ENCODE measurements around the gene THRSP.
"Not testable (repeated sequence)": the region's sequence is repeated elsewhere in the genome, so short reads cannot be mapped to it uniquely, and the experiment has no call there.

The THRSP gene

DNA sequence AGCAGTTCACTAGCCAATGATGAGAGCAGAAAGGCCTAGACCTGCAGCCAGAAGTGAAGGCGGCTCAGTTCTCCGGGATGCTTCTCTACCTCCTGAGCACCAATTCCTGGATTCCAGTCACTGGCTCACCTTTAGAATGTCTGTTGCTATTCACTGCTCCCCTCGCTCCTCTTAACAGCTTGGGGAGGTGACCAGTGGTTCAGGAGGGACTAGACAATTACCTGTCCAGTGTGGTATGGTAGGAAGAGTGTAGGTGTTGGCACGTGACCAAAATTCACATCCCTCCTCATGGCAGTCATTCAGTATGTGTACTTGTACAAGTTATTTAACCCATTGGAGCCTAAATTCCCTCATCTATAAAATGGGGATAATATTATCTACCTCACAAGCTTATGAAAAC is 4.0 kb downstream of the THRSP start:
- no peak for DNase-seq

DNA sequence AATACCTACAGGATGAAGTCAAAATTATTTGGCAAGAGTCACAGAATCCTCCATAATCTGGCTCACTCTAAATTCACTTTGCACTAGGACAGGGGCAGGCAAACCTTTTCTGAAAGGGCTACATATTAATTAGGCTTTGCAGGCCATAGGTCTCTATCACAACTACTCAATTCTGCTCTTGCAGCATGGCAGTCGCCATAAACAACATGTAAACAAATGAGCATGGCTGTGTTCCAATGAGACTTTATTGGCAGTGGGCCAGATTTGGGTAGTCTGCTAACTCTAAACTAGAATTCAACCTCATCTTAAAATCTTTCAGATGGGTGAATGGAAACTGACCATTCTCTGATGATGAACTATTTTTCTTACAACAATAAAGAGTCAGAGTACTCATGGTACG is 5.8 kb downstream of the THRSP start:
- DNase-seq, result no peak

DNA sequence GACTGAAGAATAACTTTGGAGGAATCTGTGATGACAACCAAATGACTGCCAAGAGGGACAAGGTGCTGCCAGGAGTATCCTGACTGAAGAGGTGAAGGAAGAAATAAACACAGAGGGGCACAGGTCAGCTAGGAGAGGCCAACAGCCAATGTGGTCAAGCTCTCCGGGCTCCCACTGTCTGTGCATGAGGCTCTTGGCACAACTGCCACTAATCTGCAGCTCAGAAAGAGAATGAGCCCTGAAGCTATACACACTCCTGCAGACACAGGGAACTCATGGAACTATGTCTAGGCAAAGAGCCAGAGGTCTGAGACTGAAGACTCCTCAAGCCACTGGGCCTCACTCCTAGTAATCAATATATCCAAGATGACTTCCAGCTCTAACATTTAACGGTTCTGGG is 7.0 kb downstream of the THRSP start:
- DNase-seq, result no peak

DNA sequence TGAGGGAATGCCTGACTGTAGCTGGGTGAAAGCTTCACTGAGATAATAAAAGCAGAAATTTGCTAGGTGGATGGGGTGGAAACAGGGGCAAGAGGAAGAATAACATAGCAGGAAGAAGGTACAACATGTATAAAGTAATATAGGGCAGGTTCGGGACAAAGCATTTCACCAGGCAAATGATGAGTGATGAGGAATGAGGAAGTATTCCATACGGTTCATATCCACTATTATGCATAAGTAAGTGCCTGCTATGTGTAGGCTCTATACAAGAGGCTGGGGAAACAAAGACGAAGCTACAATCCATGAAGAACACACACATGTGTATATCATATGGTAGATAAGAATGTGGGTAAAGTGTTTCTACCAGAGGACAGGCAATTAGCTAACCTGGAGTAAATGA is 8.1 kb downstream of the THRSP start:
- DNase-seq, result no peak

DNA sequence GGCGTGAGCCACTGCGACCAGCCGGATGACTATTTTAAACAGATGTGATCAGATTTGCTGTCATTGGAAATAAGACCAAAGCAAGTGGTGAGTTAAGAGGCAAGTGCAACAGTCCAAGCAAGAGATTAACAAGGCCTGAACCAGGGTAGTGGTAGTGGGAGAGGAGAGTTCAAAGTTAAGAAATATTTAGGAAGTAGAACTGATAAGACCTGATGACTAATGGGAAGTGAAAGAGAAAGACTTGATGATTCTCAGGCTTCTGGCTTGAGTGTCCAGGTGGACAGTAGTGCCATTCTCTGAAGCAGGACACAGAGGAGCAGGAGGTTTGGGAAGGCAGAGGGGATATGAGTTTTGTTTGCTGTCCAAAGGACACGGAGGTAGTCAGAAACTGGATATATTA is 8.8 kb downstream of the THRSP start:
- no peak for DNase-seq

DNA sequence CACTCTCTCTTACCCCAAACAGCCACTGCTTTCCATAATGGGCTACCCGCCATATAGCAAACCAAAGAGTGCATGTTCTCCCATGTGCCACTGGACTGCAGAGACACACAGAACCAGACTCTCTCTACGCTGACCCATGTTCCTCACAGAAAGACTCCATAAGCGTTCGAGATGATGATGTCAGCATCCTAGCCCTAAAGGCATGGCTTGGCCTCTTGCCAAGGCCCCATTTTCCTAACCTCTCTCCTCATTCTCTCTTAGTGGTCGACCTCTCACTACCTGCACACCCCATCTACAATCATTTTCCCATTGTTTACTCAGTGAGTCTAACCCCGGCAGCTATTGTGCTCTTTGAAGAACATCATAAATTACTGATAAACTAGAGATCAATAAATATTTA is 11.1 kb downstream of the THRSP start:
- DNase-seq, result no peak

DNA sequence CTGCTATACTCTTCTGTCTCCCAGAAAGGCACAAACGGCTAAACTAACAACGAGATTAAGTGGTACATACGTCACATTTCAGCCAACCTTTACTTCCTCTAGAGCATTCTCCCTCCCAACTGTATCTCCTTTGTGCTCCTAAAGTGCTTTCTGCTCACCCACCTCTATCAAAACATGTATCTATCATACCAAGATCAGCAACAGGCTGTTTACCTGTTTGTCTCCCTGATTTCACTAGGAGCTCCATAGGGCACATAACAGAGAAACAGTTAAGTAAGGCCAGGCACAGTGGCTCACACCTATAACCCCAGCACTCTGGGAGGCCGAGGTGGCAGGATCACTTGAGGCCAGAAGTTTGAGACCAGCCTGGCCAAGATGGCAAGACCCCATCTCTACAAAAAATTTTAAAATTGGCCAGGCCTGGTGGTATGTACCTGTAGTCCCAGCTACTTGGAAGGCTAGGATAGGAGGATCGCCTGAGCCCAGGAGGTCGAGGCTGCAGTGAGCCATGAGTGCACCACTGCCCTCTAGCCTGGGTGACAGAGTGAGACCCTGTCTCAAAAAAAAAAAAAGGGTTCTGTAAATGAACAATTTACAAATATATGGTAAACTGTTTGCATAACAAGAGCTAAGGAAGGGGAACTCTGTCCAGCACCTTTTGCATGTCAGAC is 13.2 kb downstream of the THRSP start:
- DNase-seq, result no peak

DNA sequence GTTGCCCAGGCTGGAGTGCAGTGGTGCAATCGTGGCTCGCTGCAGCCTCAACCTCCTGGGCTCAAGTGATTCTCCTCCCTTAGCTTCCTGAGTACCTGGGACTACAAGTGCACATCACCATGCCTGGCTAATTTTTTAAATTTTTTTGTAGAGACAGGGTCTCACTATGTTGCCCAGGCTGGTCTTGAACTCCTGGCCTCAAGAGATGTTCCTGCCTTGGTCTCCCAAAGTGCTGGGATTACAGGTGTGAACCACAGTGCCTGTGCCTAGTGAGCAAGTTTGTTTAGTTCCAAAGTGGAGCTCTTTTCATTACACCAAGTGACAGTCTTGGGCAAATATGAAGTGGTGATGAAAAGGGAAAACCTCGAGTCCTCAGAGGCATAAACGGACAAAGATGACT is 13.9 kb downstream of the THRSP start:
- DNase-seq, result not testable (repeated sequence)

DNA sequence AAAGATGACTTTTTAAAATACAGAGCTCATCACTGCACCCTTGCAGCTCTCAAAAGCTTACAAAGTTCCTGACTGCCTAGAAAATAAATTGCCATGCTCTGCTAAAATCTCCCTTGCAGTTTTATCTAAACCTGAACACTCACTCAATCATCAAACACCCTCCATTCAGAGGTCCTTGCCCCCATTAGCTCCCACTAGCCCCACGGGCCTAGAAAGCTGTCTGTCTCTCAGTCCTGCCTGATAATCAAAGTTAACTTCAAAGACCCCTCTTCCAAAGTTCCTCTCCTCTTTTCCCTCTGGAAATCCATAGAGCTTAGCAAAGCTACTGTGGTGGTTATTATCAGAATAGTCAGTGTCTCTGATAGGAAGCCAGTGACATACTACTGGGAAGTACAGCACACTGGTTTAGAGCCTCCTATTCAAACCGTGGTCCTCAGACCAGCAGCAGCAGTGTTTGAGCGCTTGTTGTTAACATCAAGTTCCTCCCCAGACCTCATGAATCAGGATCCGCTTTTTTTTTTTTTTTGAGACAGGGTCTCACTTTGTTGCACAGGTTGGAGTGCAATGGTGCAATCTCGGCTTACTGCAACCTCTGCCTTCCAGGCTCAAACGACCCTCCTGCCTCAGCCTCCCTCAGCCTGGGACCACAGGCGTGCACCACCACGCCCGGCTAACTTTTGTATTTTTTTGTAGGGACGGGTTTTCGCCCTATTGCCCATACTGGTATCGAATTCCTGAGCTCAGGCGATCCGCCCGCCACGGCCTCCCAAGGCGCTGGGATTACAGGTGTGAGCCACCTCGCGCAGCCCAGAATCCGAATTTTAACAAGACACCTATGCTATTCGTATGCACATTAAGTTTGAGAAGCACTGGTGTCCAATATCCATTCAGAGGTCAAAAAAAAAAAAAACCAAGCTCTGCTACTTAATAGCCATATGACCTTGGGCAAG is 14.8 kb downstream of the THRSP start:
- DNase-seq, result no peak

DNA sequence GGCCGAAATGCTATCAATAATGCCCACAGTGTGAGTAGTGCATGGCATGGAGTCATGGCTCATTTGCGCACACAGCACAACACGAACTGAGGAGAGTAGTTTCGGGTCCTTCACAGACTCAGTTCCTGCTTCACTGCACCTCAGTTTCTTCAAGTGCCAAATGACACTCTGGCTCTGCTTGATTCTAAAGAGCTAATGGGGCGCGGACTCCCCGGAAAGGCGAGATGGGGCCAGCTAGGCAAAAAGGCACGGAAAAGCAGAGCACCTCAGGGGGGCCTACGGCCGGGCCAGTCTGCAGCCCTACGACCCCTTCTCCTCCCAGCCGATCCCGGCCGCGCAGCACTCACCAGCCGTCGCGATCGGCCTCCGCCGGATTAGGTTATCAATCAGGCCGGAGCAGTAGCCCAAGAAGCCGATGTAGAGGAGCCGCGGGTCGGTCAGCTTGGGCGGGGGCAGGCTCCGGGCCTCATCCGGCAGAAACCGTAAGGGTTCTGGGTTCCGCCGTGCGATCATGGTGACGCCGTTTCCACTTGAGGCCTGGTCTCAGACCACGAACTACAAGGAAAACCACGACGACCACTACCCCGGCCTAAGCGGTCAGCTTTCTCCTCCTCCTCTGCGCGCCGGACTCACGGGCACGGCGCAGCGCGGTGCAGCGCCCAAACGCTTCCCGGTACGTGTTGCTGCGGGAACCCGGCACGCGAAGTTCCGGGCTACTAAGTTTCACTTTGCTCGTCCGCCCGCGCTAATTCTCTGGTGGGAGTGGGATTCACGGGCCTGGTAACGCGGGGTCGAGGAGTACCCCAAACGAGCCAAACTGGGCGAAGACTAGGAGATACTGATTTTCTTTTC is 15.8 kb downstream of the THRSP start, which contains the start of gene NDUFC2:
Gene NDUFC2, minus strand, starts transcription at position 631 of the 852 bp plus-strand sequence. Its CDS starts 118 bp downstream, at position 513.
- DNase-seq, result peak; percentile 67

DNA sequence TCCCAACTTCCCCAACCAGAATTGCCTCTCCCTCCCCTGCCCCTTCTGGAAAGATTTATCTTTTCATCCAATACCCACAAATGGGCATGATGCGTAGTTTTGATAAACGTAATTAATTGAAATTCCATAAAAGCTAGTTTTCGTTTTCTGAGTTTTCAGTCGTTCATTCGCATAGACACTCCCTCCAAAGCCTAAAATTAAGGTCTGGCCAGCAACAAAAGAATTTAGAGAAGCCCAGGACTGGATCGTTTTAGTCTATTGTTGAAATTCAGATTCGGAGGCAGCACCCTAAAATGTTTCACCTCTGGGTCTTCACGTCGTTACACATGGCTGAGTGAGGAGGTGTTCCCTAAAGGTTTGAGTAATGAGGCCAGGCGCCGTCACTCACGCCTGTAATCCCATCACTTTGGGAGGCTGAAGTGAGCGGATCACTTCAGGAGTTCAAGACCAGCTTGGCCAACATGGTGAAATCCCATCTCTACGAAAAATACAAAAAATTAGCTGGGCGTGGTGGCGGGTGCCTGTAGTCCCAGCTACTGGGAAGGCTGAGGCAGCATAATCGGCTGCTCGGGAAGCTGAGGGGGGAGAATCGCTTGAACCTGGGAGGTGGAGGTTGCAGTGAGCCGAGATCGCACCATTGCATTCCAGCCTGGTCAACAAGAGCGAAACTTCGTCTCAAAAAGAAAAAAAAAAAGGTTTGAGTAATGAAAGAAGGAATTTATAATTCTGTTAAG is 16.6 kb downstream of the THRSP start:
- no peak for DNase-seq

DNA sequence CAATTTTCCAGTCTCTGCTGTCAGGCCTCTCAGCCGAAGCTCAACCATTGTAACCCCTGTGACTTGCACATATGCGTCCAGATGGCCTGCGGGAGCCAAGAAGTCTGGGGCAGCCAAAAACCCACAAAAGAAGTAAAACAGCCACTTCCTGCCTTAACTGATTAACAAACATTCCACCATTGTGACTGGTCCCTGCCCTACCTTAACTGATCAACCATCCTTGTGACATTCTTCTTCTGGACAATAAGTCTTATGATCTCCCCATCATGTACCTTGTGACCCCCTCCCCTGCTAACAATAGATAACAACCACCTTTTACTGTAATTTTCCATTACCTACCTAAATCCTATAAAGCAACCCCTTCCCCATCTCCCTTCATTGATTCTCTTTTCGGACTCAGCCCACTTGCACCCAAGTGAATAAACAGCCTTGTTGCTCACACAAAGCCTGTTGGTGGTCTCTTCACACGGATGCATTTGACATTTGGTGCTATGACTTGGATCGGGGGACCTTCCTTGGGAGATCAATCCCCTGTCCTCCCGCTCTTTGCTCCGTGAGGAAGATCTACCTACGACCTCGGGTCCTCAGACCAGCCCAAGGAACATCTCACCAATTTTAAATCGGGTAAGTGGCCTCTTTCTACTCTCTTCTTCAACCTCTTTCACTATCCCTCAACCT is 17.3 kb downstream of the THRSP start:
- no peak for DNase-seq

DNA sequence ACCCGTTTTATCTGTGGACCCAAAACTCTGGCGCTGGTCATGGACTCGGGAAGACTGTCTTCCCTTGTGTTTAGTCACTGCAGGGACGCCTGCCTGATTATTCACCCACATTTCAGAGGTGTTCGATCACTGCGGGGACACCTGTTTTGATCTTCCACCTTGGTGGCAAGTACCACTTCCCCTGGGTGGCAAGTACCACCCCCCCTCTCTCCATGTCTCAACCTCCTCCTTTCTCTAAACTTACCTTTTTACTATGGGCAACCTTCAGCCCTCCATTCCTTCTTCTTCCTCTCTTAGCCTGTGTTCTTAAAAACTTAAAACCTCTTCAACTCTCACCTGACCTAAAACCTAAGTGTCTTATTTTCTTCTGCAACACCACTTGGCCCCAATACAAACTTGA is 17.9 kb downstream of the THRSP start:
- DNase-seq, result no peak

DNA sequence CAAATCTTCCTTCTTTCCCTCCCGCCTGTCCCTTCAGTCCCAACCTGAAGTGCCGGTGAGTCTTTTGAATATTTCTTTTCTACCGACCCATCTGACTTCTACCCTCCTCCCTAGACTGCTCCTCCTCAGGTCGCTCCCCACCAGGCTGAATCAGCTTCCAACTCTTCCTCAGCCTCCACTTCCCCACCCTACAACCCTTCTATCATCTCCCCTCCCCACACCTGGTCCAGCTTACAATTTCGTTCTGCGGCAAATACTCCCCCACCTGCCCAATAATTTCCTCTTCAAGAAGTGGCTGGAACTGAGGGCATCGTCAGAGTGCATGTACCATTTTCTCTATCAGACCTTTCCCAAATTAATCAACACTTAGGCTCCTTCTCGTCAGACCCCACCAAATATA is 18.5 kb downstream of the THRSP start:
- DNase-seq, result no peak

DNA sequence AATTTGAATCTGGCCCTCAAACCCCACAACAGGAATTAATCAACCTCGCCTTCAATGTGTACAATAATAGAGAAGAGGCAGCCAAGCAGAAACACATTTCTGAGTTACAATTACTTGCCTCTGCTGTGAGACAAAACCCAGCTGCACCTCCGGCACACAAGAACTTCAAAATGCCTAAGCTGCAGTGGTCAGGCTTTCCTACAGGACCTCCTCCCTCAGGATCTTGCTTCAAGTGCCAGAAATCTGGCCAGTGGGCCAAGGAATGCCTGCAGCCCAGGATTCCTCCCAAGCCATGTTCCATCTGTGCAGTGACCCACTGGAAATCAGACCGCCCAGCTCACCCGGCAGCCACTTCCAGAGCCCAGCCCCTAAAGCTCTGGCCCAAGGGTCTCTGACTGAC is 19.4 kb downstream of the THRSP start:
- DNase-seq, result no peak

DNA sequence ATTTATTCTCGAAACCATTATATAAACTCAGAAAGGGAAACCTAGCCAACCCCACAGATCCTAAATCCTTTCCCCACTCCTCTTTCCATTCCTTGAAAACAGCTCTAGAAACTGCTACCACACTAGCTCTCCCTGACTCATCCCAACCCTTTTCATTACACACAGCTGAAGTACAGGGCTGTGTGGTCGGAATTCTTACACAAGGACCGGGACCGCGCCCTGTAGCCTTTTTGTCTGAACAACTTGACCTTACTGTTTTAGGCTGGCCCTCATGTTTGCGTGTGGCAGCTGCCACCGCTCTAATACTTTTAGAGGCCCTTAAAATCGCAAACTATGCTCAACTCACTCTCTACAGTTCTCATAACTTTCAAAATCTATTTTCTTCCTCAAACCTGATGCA is 20.8 kb downstream of the THRSP start:
- DNase-seq, result not testable (repeated sequence)

DNA sequence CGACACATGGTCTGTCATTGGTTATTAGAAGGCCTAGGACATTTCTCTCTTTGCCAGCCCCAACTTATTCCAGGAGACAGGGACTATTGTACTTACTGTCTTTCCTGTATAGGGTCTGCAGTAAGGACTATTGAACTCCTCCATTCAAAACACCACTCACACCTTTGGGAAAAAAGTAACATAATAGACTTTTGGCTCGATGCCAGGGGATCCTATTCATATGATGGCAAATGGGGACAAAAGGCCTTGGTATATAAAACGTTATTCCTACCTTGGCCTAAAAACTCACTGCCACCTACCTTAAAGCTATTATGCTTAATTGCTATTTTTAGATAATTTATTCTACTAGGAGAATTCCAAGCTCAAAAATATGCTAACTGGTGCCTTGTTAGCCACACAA is 22.3 kb downstream of the THRSP start:
- no peak for DNase-seq

DNA sequence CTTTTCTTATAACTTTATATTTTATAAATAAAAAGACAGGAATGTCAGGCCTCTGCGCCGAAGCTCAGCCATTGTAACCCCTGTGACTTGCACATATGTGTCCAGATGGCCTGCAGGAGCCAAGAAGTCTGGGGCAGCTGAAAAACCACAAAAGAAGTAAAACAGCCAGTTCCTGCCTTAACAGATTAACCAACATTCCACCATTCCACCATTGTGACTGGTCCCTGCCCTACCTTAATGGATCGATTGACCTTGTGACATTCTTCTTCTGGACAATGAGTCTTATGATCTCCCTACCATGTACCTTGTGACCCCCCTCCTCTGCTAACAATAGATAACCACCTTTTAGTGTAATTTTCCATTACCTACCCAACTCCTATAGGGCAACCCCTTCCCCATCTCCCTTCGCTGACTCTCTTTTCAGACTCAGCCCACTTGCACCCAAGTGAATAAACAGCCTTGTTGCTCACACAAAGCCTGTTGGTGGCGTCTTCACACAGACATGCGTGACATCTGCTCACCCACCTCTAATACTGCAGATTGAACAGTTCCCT is 22.9 kb downstream of the THRSP start:
- DNase-seq, result not testable (repeated sequence)

DNA sequence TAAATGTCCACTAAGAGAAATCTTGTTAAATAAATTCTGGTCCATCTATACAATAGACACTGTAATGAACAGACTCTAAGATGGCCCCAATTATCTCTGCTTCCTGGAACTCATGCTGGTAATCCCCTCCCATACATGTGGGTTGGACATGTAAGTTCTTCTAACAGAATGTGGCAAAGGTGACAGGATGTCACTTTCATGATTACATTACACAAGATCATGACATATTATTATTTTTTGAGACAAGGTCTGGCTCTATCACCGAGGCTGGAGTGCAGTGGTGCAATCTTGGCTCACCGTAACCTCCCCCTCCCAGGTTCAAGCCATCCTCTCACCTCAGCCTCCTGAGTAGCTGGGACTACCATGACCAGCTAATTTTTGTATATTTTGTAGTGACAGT is 30.6 kb downstream of the THRSP start:
- DNase-seq, result peak; percentile 13

DNA sequence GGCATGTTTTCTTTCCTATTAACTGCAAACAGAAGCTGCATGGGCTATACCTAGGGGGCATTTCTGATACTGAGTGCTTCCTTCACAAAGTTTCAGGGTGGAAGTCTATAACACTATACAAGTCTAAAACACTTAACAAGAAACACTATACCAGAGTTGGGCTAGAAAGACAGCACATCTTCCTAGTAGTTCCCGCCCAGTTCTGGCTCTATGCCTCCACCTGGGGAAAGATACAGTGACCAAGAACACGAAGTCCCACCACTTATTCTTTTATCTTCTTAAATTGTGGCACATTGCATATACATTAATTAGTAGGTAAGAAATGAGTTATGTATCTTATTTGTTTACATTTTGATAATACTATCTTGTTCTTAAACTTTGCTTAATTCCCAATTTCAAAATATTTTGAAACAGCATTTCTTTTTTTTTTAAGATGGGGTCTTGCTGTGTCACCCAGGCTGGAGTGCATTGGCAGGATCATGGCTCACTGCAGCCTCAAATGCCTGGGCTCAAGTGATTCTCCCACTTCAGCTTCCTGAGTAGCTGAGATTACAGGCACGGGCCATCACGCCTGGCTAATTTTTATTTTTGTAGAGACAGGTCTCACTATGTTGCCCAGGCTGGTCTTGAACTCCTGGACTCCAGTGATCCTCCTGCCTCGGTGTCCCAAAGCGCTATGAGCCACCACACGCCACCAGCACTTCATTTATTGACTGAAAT is 34.2 kb downstream of the THRSP start:
- DNase-seq, result no peak

DNA sequence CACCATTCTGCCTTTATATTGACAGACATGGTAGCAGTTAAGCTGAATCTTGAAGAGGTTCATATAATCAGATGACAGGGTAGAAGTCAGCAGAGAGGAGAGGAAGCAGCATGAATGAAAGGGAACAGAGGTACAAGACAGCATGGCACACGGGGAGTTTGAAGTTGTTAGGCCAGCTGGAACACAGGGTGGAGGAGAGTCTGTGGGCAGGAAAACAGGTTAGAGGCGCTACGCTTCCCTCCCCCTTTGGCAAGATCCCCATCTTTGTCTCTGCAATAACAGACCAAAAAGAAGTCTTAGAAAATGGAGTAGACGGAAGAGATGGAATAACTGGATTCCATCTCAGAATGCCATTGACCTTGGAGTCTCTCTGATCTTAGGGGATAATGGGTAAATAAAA is 36.0 kb downstream of the THRSP start:
- DNase-seq, result no peak
